ENCODE data around the gene MAMDC4. TPM values are rescaled to one million over a fixed set of nuclear protein-coding genes. Genes with fewer than 3 reads are reported as not detected.
A peak's percentile ranks its signal among the peaks of the same experiment; 100 is the strongest.

Gene MAMDC4
- total RNA-seq, 1 experiment from 2014 or later: 17.3 TPM

DNA sequence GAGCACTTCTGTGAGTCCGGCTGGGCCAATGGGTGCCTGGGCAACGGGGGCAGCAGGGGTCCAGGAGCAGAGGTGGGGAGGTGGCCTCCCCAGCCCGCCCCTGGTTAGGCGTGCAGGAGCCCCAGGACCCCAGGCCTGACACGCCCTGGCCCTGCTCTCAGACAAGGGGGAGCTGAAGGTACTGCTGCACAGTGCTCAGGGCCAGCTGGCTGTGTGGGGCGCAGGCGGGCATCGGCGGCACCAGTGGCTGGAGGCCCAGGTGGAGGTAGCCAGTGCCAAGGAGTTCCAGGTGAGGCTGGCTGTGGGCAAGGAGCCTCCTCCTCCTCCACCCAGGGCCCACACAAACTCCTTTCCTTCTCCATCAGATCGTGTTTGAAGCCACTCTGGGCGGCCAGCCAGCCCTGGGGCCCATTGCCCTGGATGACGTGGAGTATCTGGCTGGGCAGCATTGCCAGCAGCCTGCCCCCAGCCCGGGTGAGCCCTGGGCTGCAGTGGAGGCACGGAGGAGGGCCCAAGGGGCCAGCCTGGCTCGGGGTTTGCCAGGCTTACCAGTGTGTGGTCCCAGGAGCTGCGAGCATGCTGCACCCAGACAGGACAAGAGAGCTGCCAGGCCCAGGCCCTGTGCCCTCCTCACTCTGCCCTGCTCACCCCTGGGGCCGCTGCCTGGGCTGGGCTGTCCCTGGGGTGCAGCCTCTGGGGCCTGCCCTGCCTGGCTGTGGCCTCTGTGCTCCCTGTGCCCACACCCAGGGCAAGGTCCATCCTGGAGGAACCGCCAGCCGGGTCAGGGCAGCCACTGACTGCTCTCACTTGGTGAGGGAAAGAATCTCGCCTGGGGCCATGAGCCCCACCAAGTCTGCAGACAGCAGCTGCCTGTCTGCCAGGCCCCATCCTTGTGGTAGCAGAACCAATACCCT is 7.0 kb downstream of the MAMDC4 start:
- DNase-seq (ENCODE audit: low read depth, low spot score): no peak
- no peak overlapping the region for H3K4me3 ChIP-seq (replicated peaks in 1 of 2; ENCODE audit: low read depth in 1 of 2, low read length in 2 of 2)
- no TSS peak for BruUV-seq (replicated peaks)
- peaks cover 2 to 12% of the 10 kb centered on the region in 2 experiments; a peak in 2 of 4 replicates for H3K4me1 ChIP-seq (ENCODE audit: control insufficient read depth in 1 of 2, insufficient read depth in 2 of 2, low read length in 2 of 2)
- CTCF ChIA-PET: no interaction called here
- H3K9me3 ChIP-seq (ENCODE audit: control insufficient read depth in 1 of 2, insufficient read depth in 1 of 2, low read depth in 1 of 2, low read length in 2 of 2): no peaks in the 10 kb centered on the region
- no peak overlapping the region for H2AFZ ChIP-seq (ENCODE audit: low read depth, low read length, poor library complexity, severe bottlenecking)
- TF ChIP-seq RAD21 (IDR thresholded peaks at IDR 0.05; ENCODE audit: low read depth) (no peak), CBX3 (IDR thresholded peaks at IDR 0.05; ENCODE audit: low read depth) (no peak), EZH2phosphoT487 (IDR thresholded peaks at IDR 0.05; ENCODE audit: borderline replicate concordance) (no peak), ZFX (IDR thresholded peaks at IDR 0.05) (no peak), YY1 (IDR thresholded peaks at IDR 0.05; ENCODE audit: extremely low read depth, insufficient replicate concordance, low read depth, low read length) (no peak), EGR1 (IDR thresholded peaks at IDR 0.05; ENCODE audit: low read depth) (no peak), ZNF274 (IDR thresholded peaks at IDR 0.05; ENCODE audit: low read depth, low read length) (no peak), ELF1 (IDR thresholded peaks at IDR 0.05; ENCODE audit: borderline replicate concordance, low read depth) (no peak)
- TF ChIP-seq, protein P1, sequence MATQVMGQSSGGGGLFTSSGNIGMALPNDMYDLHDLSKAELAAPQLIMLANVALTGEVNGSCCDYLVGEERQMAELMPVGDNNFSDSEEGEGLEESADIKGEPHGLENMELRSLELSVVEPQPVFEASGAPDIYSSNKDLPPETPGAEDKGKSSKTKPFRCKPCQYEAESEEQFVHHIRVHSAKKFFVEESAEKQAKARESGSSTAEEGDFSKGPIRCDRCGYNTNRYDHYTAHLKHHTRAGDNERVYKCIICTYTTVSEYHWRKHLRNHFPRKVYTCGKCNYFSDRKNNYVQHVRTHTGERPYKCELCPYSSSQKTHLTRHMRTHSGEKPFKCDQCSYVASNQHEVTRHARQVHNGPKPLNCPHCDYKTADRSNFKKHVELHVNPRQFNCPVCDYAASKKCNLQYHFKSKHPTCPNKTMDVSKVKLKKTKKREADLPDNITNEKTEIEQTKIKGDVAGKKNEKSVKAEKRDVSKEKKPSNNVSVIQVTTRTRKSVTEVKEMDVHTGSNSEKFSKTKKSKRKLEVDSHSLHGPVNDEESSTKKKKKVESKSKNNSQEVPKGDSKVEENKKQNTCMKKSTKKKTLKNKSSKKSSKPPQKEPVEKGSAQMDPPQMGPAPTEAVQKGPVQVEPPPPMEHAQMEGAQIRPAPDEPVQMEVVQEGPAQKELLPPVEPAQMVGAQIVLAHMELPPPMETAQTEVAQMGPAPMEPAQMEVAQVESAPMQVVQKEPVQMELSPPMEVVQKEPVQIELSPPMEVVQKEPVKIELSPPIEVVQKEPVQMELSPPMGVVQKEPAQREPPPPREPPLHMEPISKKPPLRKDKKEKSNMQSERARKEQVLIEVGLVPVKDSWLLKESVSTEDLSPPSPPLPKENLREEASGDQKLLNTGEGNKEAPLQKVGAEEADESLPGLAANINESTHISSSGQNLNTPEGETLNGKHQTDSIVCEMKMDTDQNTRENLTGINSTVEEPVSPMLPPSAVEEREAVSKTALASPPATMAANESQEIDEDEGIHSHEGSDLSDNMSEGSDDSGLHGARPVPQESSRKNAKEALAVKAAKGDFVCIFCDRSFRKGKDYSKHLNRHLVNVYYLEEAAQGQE (IDR thresholded peaks at IDR 0.05; ENCODE audit: low read depth): no peak
- intact Hi-C loops (cut with micrococcal nuclease): no loop called here
- H3K27me3 ChIP-seq (ENCODE audit: insufficient read depth, low read length): no peaks in the 10 kb centered on the region
- no peak overlapping the region for H3K4me2 ChIP-seq (ENCODE audit: low read length)
- H3K79me2 ChIP-seq (ENCODE audit: insufficient read depth, low read length): peaks cover 10% of the 10 kb centered on the region
- no peaks in the 10 kb centered on the region for H3K9me2 ChIP-seq (ENCODE audit: insufficient read depth)
- H3K9ac ChIP-seq (ENCODE audit: low read length): no peak overlapping the region
- POLR2A ChIA-PET: interaction anchor here (0.9 kb wide), 1 partner anchor 26 kb away, joined by 3 read pairs; no protein-coding TSS in a partner anchor
- H3K27ac ChIP-seq (ENCODE audit: low read depth, low read length): peak overlapping the region; percentile 44; the same call in 1 of the 2 replicates
- RAD21 ChIA-PET (ENCODE audit: low non-redundant PET in 1 of 2, low total read pairs in 2 of 2, uncharacterized antibody in 2 of 2, unreplicated experiment in 2 of 2): no interaction called here
- H3K36me3 ChIP-seq (ENCODE audit: control insufficient read depth in 1 of 2, insufficient read depth in 2 of 2, low read length in 2 of 2): peaks cover 23% of the 10 kb centered on the region in 2 experiments; a peak in 3 of 4 replicates
- peak; percentile 13 for ATAC-seq
- H4K20me1 ChIP-seq (ENCODE audit: insufficient read depth): no peaks in the 10 kb centered on the region
